GM12872 (cell line): Measurements from ENCODE around the gene LYPD1.

Experiments used
- CTCF ChIP-seq: IDR thresholded peaks from 3 replicates; pipeline ENCODE4 v1.5.1; 2011; ENCODE audit warnings: low read depth, mild to moderate bottlenecking, low read length, moderate library complexity; ENCODE audit not compliant: insufficient read depth

LYPD1 gene

GRCh38 chr2:132665401-132666140, 4.4 kb downstream of the LYPD1 start:
- no peak for TF ChIP-seq CTCF

GRCh38 chr2:132664096-132664495, 5.9 kb downstream of the LYPD1 start:
- no peak for TF ChIP-seq CTCF

- no peak for TF ChIP-seq CTCF
These were observed 7.3 kb downstream of the LYPD1 start for GRCh38 chr2:132662732-132663131.

GRCh38 chr2:132659331-132659730, 10.7 kb downstream of the LYPD1 start:
- no peak for TF ChIP-seq CTCF

GRCh38 chr2:132656266-132656975, 13.6 kb downstream of the LYPD1 start:
- TF ChIP-seq CTCF = no peak

- no peak for TF ChIP-seq CTCF
These were observed 15.0 kb downstream of the LYPD1 start for GRCh38 chr2:132654968-132655367.

GRCh38 chr2:132654335-132654734, 15.7 kb downstream of the LYPD1 start:
- no peak for TF ChIP-seq CTCF
